Transverse colon (tissue), 4 donors: Measurements from ENCODE around the gene PRKG1. TPM values are rescaled to one million over a fixed set of nuclear protein-coding genes. Genes with fewer than 3 reads are reported as not detected.
A peak's percentile ranks its signal among the peaks of the same experiment; 100 is the strongest.

ENCODE experiments used
- DNase-seq: peaks from one replicate; pipeline ENCODE4 v3.0.0-alpha.2; 2019
- H3K27ac ChIP-seq, 4 donors: fragments of 200-600 bp; sonication (generic); 2 replicates each; pipeline ENCODE4 v1.5.1; 2016 to 2018; ENCODE audit warnings: inconsistent platforms in 4 of 4
- H3K27me3 ChIP-seq: fragments of 200-600 bp; sonication (generic); 2 replicates; pipeline ENCODE4 v1.5.1; 2017; ENCODE audit warnings: inconsistent platforms
- H3K36me3 ChIP-seq, 4 donors: fragments of 200-600 bp; sonication (generic); 2 replicates each; pipeline ENCODE4 v1.5.1; 2017 to 2019; ENCODE audit warnings: inconsistent platforms in 4 of 4
- H3K4me1 ChIP-seq, 4 donors: fragments of 200-600 bp; sonication (generic); 2 replicates each; pipeline ENCODE4 v1.5.1; 2017 to 2020; ENCODE audit warnings: inconsistent platforms in 4 of 4
- H3K4me3 ChIP-seq, 4 donors: fragments of 200-600 bp; sonication (generic); 1 replicate in 1 of 4; 2 replicates in 3 of 4; pipeline versions ENCODE4 v1.5.1 to v1.6.1; 2017 to 2019; ENCODE audit warnings: inconsistent platforms in 4 of 4
- H3K9me3 ChIP-seq, 2 donors: fragments of 200-600 bp; sonication (generic); 2 replicates each; pipeline ENCODE4 v1.5.1; 2017 to 2019; ENCODE audit warnings: inconsistent platforms in 2 of 2
- EP300 ChIP-seq: sonication (generic); formaldehyde crosslinking; IDR thresholded peaks from one replicate; pipeline ENCODE4 v1.6.1; 2017; ENCODE audit warnings: antibody characterized with exemption, low read depth
- POLR2A ChIP-seq: fragments of 450-650 bp; IDR thresholded peaks from one replicate; pipeline ENCODE4 v1.6.1; 2016; ENCODE audit warnings: antibody characterized with exemption, mild to moderate bottlenecking, moderate library complexity
- POLR2AphosphoS5 ChIP-seq, 3 donors: sonication (generic); formaldehyde crosslinking; IDR thresholded peaks; one replicate each; pipeline ENCODE4 v1.6.1; 2016; ENCODE audit warnings: antibody characterized with exemption in 3 of 3
- WGBS, 2 donors: methylation state at CpG; one replicate each; pipeline ENCODE4 v1.1.5; 2018; ENCODE audit warnings: low coverage in 1 of 2; 5-methylcytosine and 5-hydroxymethylcytosine counted together
- in situ Hi-C, 4 donors: fragments of 200-750 bp; cut with MboI; loops; one replicate each; pipeline versions ENCODE4 v1.15.0 to v1.15.1; 2017; ENCODE audit warnings: low sequenced_read_pairs in 3 of 4, low pct_ligation_motif_present in 1 of 4, low pct_unique_long_range_greater_than_20kb in 1 of 4
- intact Hi-C: fragments of 100-400 bp; cut with DNase I; formaldehyde crosslinking; loops from one replicate; pipeline ENCODE4 v1.15.1; 2023; ENCODE audit warnings: low total_unique reads
- total RNA-seq, 4 donors: library from RNA; depleted of rRNA; stranded (reverse); fragments of >200 nt; gene quantifications; one replicate each; pipeline ENCODE4 v1.1.0, GENCODE V29; 2016
- TF ChIP-seq, protein P1 (sequence below), 5 experiments: fragments of 200-600 bp in 3 of 5; fragments of 450-650 bp in 2 of 5; sonication (generic) in 3 of 5; IDR thresholded peaks; 1 replicate in 2 of 5; 2 replicates in 3 of 5; pipeline ENCODE4 v1.5.1; 2016 to 2017; ENCODE audit warnings: antibody characterized with exemption in 5 of 5, inconsistent platforms in 3 of 5, mild to moderate bottlenecking in 2 of 5, moderate library complexity in 1 of 5

PRKG1 gene
- total RNA-seq, 4 donors from 2014 or later, result 17.6 to 30.6 (median 26.9) TPM

DNA sequence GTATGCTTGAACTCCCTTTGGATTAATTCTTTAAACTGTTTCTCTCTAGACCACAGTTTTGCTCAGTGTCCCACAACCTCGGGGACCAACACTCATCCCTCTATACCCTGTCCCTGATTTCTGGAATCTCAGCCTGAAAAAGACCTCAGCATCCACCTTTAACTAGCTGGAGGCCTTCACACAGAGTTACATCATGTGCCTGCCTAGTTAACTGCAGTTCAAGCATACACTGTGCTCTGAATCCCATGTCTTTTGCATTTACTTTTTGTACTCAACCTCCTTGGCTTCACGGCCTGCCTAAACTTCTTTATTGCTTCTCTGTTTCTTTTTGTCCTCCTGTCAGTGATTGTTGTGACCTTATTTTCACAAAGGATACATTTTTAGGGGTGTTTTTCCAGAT, 66.7 kb downstream of the PRKG1 start:
- Histone ChIP-seq H3K27ac (peak overlapping the region in 1 of 4 donors; percentile 17), H3K4me1 (no peaks in the 10 kb centered on the region), H3K9me3 (no peaks in the 10 kb centered on the region), H3K36me3 (no peaks in the 10 kb centered on the region), H3K4me3 (no peak overlapping the region), H3K27me3 (no peaks in the 10 kb centered on the region)
- no peak for TF ChIP-seq POLR2A
- WGBS, 2 donors, result 80 to 88% methylated on average over 2 of the region's 2 CpGs
- intact Hi-C loops, result no loop called here
- no peak for DNase-seq
- in situ Hi-C loops, result no loop called here

DNA sequence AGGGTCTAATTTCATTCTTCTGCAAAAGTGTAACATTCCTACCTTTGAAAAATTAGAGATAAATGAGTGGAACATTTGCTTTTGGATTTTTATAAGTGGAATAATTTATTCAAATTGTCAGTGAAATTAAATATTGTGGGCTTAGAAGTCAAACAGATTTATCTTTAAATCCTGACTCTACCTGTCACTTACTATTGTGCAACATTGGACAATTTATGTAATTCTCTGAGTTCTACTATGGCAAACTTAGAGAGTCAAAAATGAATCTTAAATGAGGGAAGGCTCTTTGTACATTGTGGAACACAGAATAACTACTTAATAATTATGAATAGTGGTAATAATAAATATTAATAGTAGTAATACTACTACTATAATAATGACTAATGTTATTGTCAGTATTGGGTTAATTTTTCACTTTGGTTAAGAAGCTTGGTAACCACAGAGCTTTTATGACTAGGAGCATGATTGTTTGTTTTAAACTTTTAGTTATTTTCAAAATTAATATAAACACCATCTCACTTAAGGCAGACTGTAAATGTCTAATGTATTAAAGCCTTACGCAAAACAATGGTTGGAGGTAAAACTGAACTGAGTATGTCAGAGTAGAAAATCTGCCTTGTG, 70.0 kb downstream of the PRKG1 start:
- no peaks in the 10 kb centered on the region for H3K9me3 ChIP-seq
- H3K27ac ChIP-seq, result no peak overlapping the region
- H3K4me3 ChIP-seq, result no peak overlapping the region
- no peak for DNase-seq
- no peaks in the 10 kb centered on the region for H3K27me3 ChIP-seq
- TF ChIP-seq POLR2A (no peak), POLR2AphosphoS5 (IDR thresholded peaks at IDR 0.05) (no peak), EP300 (no peak)
- TF ChIP-seq, protein P1, sequence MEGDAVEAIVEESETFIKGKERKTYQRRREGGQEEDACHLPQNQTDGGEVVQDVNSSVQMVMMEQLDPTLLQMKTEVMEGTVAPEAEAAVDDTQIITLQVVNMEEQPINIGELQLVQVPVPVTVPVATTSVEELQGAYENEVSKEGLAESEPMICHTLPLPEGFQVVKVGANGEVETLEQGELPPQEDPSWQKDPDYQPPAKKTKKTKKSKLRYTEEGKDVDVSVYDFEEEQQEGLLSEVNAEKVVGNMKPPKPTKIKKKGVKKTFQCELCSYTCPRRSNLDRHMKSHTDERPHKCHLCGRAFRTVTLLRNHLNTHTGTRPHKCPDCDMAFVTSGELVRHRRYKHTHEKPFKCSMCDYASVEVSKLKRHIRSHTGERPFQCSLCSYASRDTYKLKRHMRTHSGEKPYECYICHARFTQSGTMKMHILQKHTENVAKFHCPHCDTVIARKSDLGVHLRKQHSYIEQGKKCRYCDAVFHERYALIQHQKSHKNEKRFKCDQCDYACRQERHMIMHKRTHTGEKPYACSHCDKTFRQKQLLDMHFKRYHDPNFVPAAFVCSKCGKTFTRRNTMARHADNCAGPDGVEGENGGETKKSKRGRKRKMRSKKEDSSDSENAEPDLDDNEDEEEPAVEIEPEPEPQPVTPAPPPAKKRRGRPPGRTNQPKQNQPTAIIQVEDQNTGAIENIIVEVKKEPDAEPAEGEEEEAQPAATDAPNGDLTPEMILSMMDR (IDR thresholded peaks at IDR 0.05), result no peak
- H3K36me3 ChIP-seq, result no peaks in the 10 kb centered on the region
- in situ Hi-C loops, result no loop called here
- intact Hi-C loops, result no loop called here
- WGBS, 2 donors, result 88 to 90% methylated on average over 1 of the region's 1 CpG
- no peaks in the 10 kb centered on the region for H3K4me1 ChIP-seq

DNA sequence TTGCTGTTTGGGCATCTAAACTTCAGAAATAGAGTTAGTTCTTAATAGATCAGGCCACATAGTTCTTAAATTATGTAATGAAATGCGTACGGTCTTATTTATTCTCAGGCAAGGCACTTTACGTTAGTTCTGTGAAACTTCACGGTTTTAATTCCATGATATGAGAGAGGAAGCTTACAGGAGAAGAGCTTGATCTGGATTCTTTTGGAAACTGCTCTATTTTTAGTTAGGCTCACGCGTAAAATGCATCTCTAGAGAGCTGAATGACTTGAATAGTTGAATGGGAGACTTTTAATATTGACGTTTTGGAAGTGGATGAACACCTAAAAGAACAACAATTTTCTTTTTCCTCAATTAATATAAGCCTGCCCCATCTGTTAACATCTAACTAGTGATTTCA, 71.1 kb downstream of the PRKG1 start:
- Histone ChIP-seq H3K27me3 (no peaks in the 10 kb centered on the region), H3K4me3 (no peak overlapping the region), H3K4me1 (no peaks in the 10 kb centered on the region), H3K9me3 (no peaks in the 10 kb centered on the region), H3K27ac (peak overlapping the region in 1 of 4 donors; percentile 29), H3K36me3 (no peaks in the 10 kb centered on the region)
- in situ Hi-C loops (no loop called here), intact Hi-C loops (no loop called here)
- TF ChIP-seq EP300 (no peak), POLR2AphosphoS5 (IDR thresholded peaks at IDR 0.05) (no peak), POLR2A (no peak)
- TF ChIP-seq, protein P1 (IDR thresholded peaks at IDR 0.05), result no peak
- 63 to 76% methylated on average over 7 of the region's 7 CpGs for WGBS, 2 donors
- no peak for DNase-seq

DNA sequence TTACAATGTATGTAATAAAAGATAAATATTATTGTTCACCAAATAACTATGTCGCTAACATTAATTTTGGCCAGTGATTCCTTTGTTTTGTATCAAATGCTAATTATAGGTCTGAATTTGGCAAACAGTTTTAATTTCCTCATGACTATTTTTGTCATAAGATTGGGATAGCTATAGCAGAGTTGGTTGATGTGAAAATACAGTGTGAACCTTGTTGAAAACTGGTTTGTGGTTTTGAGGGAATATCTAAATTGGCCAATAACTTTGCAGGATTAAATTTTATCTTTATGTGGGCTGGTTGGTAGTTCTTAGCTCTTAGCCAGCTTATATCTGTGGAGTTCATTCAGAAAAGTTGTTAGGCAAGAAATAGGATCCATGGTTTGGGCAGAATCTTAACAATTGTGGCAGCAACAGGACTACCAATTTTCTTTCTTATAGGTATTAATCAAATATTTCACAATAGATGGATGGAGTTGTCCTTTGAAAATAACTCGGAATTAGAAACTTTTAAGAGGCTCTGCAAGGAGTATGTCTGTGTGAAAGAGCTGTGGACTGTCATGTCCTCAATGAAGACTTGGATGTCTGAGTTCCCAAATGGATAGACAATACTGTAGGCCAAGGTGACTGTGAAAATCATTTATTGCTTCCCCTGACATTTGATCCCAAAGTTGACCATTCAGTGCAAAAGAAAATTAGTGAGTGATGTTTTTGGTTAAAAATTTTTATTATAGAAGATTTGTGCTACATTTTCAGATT, 73.5 kb downstream of the PRKG1 start:
- 62 to 88% methylated on average over 2 of the region's 2 CpGs for WGBS, 2 donors
- intact Hi-C loops (no loop called here), in situ Hi-C loops (no loop called here)
- TF ChIP-seq, protein P1 (IDR thresholded peaks at IDR 0.05), result no peak
- no peak for TF ChIP-seq POLR2AphosphoS5 (IDR thresholded peaks at IDR 0.05)
- no peak for TF ChIP-seq EP300
- no peaks in the 10 kb centered on the region for H3K27me3 ChIP-seq
- no peak overlapping the region for H3K4me3 ChIP-seq
- no peak for DNase-seq
- H3K9me3 ChIP-seq, result no peaks in the 10 kb centered on the region
- H3K27ac ChIP-seq, result no peak overlapping the region
- H3K36me3 ChIP-seq, result no peaks in the 10 kb centered on the region
- no peaks in the 10 kb centered on the region for H3K4me1 ChIP-seq
